HG03108 (cell line): ENCODE measurements around the gene FARP1.

Experiments
- ATAC-seq: cut with Tn5 transposase; IDR thresholded peaks from one replicate; pipeline ENCODE4 v1.9.1; 2021; ENCODE audit warnings: moderate library complexity; ENCODE audit not compliant: unreplicated experiment

FARP1 gene

GRCh38 chr13:98142380-98143156 is at the start of gene FARP1:
Gene FARP1, plus strand, starts transcription at chr13:98143094. Its CDS starts 70,149 bp downstream, at chr13:98213243.
- peak; percentile 79 for ATAC-seq

GRCh38 chr13:98094678-98095266 is 48.1 kb upstream of the FARP1 start:
- no peak for ATAC-seq

GRCh38 chr13:98096059-98096458 is 46.8 kb upstream of the FARP1 start:
- no peak for ATAC-seq

GRCh38 chr13:98097749-98098148 is 45.1 kb upstream of the FARP1 start:
- ATAC-seq, result no peak

- ATAC-seq, result no peak
These were observed 44.4 kb upstream of the FARP1 start for GRCh38 chr13:98098516-98098915.

GRCh38 chr13:98099627-98100026 is 43.3 kb upstream of the FARP1 start:
- no peak for ATAC-seq

- no peak for ATAC-seq
These were observed 42.4 kb upstream of the FARP1 start for GRCh38 chr13:98100481-98100880.

- no peak for ATAC-seq
These were observed 39.4 kb upstream of the FARP1 start for GRCh38 chr13:98103531-98103930.

- no peak for ATAC-seq
These were observed 38.7 kb upstream of the FARP1 start for GRCh38 chr13:98103942-98104880.

- ATAC-seq, result no peak
These were observed 37.0 kb upstream of the FARP1 start for GRCh38 chr13:98105929-98106336.

GRCh38 chr13:98108341-98108740 is 34.6 kb upstream of the FARP1 start:
- no peak for ATAC-seq

- no peak for ATAC-seq
These were observed 33.6 kb upstream of the FARP1 start for GRCh38 chr13:98109226-98109853.

GRCh38 chr13:98110749-98111148 is 32.1 kb upstream of the FARP1 start:
- ATAC-seq, result no peak

- no peak for ATAC-seq
These were observed 31.5 kb upstream of the FARP1 start for GRCh38 chr13:98111168-98112098.

GRCh38 chr13:98112456-98112855 is 30.4 kb upstream of the FARP1 start:
- no peak for ATAC-seq

- no peak for ATAC-seq
These were observed 24.0 kb upstream of the FARP1 start for GRCh38 chr13:98118865-98119264.

GRCh38 chr13:98123176-98123575 is 19.7 kb upstream of the FARP1 start:
- ATAC-seq, result no peak

GRCh38 chr13:98129059-98129746 is 13.7 kb upstream of the FARP1 start:
- ATAC-seq, result no peak

- peak; percentile 95 for ATAC-seq
These were observed 8.9 kb upstream of the FARP1 start for GRCh38 chr13:98133946-98134345.
